GM18873 (cell line): ENCODE results near the gene BAIAP2L1.
"Not testable (repeated sequence)": the region's sequence is repeated elsewhere in the genome, so short reads cannot be mapped to it uniquely, and the experiment has no call there.

Source experiments
- ATAC-seq: cut with Tn5 transposase; IDR thresholded peaks from one replicate; pipeline ENCODE4 v1.9.1; 2021; ENCODE audit warnings: mild to moderate bottlenecking, moderate library complexity, moderate number of reproducible peaks; ENCODE audit not compliant: unreplicated experiment, low FRiP score

Gene BAIAP2L1, protein sequence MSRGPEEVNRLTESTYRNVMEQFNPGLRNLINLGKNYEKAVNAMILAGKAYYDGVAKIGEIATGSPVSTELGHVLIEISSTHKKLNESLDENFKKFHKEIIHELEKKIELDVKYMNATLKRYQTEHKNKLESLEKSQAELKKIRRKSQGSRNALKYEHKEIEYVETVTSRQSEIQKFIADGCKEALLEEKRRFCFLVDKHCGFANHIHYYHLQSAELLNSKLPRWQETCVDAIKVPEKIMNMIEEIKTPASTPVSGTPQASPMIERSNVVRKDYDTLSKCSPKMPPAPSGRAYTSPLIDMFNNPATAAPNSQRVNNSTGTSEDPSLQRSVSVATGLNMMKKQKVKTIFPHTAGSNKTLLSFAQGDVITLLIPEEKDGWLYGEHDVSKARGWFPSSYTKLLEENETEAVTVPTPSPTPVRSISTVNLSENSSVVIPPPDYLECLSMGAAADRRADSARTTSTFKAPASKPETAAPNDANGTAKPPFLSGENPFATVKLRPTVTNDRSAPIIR

GRCh38 chr7:98400542-98401340 lies at the start of gene BAIAP2L1:
Gene BAIAP2L1, minus strand, starts transcription at chr7:98401090. Its CDS starts 238 bp downstream, at chr7:98400852.
- ATAC-seq = no peak

- ATAC-seq = no peak
These were observed 47.9 kb upstream of the BAIAP2L1 start for GRCh38 chr7:98448766-98449165.

DNA sequence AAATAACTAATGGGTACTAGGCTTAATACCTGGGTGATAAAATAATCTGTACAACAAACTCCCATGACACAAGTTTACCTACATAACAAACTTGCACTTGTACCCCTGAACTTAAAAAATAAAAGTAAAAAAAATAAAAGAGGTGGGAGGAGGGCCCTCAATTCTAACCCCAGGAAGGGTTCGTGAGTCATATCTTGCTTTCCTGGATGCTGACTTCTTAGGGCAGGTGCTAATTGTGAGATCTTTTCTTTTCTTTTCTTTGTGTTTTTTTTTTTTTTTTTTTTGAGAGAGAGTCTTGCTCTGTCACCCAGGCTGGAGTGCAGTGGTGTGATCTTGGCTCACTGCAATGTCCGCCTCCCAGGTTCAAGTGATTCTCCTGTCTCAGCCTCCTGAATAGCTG lies 40.1 kb upstream of the BAIAP2L1 start:
- ATAC-seq = not testable (repeated sequence)

- ATAC-seq = no peak
These were observed 38.6 kb upstream of the BAIAP2L1 start for GRCh38 chr7:98439484-98439883.

DNA sequence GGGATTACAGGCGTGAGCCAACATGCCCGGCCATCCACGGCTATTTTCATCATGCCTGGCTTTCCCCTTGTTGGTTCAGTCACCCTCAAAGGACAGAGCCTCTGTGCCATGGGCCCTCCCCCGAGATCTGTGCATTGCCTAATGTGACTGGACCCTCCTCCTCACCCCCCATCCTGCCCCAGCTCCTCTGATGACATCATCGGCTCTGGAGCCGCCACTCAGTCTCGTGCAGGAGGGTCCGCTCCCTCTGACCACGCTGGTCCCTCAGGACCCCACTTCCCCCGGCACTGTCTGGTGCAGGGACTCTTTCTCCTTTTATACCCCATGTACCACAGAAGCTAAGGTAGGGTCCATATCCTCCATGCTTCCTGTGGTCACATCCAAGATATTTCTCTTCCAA lies 33.2 kb upstream of the BAIAP2L1 start:
- ATAC-seq = no peak

DNA sequence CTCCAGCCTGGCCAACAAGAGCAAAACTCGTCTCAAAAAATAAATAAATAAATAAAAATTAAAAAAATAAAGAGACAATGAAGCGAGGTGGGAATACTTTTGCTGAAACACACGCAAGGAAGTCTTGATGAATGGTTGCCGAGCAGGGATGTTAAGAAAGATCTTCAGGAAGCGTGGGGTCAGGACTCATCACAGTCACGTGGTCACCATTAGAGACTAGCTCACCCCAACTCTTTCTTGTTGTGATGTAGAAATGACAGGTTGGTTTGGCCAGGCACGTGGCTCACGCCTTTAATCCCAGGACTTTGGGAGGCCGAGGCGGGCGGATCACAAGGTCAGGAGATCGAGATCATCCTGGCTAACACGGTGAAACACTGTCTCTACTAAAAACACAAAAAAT lies 28.9 kb upstream of the BAIAP2L1 start:
- no peak for ATAC-seq

DNA sequence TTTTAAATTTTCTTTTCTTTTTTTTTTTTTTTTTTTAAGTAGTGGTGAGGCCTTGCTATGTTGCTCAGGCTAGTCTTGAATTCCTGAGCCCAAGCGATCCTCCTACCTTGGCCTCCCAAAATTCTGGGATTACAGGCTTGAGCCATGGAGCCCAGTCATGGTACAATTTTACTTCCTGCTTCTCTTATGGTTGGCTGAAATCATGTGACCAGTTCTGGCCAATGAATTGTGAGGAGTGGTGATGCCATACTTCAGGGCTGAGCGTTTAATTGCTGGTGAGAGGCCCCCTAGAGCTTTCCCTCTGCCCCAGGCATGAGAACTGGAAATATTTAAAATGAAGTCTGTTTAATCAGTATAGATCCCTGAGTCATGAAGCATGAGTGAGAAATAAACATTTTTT lies 22.2 kb upstream of the BAIAP2L1 start:
- ATAC-seq = no peak

DNA sequence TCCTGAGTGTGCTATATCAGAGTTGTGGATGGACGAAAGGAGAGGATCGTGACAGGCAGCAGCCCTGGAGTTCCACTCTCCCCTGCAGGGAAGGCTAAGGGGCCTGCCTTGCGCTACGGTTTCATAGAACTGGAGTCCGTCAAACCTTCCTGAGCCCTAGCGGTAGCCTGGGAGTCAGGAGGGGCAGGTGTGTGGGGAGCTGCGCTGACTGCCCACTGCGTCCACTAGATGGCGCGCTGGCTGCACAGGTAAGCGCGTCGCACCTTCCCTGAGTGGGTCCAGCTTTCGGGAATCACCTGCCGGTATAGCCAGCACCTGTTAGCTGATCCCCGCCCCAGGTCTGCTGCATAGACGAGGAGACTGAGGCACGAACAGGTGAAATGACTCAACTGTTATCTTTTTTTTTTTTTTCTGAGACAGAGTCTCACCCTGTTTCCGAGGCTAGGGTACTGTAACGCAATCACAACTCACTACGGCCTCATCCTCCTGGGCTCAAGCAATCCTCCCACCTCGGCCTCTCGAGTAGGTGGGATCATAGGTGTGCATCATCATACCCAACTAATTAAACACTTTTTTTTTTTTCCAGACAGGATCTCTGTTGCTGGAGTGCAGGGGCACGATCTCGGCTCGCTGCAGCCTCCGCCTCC lies 20.2 kb upstream of the BAIAP2L1 start:
- no peak for ATAC-seq

- ATAC-seq = not testable (repeated sequence)
These were observed 19.1 kb upstream of the BAIAP2L1 start for GRCh38 chr7:98419988-98420387.

GRCh38 chr7:98419316-98419691 lies 18.4 kb upstream of the BAIAP2L1 start:
- not testable (repeated sequence) for ATAC-seq

DNA sequence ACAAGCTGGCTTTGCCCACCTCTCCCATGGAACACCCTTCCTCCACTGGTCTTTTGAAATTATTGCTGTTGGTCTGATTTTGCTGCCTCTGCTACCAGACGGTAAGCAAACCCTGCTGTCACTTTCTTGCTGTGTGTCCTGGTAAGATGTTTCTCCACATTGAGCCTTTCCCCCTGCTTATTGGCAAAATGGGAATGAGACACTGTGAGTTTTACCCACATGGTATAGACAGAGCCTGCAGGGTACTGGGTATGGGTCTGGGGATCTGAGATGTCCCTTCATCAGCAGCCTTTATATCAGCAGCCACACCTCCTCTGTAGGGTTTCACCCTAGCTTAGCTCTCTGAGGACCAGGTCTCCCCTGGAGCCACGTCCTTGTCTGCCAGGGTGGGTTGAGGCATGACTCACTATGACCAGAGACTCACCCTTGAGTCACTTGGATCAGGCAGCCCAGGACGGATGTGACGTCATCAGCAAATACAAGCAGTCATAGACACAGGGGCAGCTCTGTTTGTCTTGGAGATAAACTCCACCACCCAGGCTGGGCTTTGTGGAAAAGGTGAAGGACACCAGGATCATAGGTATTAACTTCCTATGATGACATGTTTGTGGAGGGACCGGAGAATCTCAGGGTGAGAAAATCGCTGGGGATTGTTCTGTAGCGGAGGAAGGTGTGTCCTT lies 17.9 kb upstream of the BAIAP2L1 start:
- no peak for ATAC-seq

GRCh38 chr7:98418271-98418635 lies 17.4 kb upstream of the BAIAP2L1 start:
- ATAC-seq = no peak

DNA sequence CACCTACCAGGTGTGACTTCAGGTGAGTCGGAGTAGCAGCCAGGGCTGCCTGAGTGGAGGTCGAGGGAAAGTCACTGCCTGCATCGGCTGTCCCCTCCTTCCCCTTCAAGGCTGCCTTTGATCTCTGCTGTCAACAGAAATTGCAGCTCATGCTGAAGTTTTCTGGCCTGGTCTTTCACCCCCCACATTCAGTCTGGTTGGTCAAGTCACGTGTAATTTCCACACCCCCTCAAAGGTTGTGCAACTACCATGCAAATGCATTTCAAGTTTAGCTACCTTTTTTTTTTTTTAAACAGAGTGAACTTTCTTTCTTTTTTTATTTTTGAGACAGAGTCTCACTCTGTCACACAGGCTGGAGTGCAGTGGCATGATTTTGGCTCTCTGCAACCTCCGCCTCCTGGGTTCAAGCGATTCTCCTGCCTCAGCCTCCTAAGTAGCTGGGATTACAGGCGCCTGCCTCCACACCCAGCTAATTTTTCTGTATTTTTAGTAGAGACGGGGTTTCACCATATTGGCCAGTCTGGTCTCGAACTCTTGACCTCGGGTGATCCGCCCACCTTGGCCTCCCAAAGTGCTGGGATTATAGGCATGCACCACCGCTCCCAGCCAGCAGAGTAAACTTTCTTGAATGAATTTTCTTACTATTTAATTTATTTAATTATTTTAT lies 16.8 kb upstream of the BAIAP2L1 start:
- not testable (repeated sequence) for ATAC-seq

GRCh38 chr7:98414205-98414900 lies 13.5 kb upstream of the BAIAP2L1 start:
- ATAC-seq = no peak

DNA sequence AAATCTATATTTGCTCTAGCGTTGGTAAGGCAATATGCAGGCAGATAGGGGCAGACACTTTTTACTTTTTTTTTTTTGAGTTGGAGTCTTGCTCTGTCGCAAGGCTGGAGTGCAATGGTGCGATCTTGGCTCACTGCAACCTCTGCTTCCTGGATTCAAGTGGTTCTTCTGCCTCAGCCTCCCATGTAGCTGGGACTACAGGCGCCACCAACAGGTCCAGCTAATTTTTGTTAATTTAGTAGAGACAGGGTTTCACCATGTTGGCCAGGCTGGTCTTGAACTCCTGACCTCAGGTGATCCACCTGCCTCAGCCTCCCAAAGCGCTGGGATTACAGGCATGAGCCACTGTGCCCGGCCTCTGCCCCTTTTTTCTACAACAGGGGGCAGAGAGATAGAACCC lies 12.8 kb upstream of the BAIAP2L1 start:
- not testable (repeated sequence) for ATAC-seq

GRCh38 chr7:98409843-98410242 lies 9.0 kb upstream of the BAIAP2L1 start:
- ATAC-seq = no peak

GRCh38 chr7:98408146-98408545 lies 7.3 kb upstream of the BAIAP2L1 start:
- not testable (repeated sequence) for ATAC-seq

DNA sequence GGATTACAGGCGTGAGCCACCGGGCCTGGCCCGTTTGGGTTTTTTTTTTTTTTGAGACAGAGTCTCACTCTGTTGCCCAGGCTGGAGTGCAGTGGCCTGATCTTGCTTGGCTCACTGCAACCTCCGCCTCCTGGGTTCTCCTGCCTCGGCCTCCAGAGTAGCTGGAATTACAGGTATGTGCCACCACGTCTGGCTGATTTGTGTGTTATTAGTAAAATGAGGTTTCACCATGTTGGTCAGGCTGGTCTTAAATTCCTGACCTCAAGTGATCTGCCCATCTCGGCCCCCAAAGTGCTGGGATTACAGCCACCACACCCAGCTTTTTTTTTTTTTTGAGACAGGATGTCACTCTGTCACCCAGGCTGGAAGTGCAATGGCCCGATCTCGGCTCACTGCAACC lies 5.9 kb upstream of the BAIAP2L1 start:
- ATAC-seq = no peak

DNA sequence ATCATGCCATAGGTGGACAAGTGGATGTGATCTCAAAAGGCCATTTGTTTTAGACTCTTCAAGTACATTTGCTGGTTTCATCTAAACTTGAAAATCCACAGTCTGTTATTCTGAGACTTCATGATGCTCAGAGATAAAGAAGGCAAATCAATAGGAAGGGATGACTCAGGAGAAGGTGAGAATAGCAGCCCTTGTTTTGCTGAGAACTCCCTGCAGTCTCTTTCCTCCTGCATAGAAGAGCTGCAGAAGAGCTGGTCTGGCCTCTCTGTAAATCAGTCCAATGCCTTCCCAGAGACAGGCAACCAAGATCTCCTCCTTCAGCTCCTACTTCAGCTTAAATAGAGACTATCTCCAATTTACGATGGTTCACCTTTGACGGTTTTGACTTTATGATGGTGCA lies 4.0 kb upstream of the BAIAP2L1 start:
- no peak for ATAC-seq
